ENCODE results near the gene CLMN. TPM values are rescaled to one million over a fixed set of nuclear protein-coding genes. Genes with fewer than 3 reads are reported as not detected.

CLMN gene
- total and polyA plus RNA-seq, 2 of the 8 experiments (the other 6 are each of a cell fraction or from before 2014, with no cell fraction given), result 1.6 to 8.2 TPM

- TF ChIP-seq CHD2 (IDR thresholded peaks at IDR 0.05; ENCODE audit: low read length) (no peak), TCF12 (IDR thresholded peaks at IDR 0.05; ENCODE audit: low read depth, low read length) (no peak)
Measured at GRCh38 chr14:95245334-95245733, 74.4 kb downstream of the CLMN start (continued).

Measured in H1 (cell line).